ENCODE results near the gene FBN1. TPM values are rescaled to one million over a fixed set of nuclear protein-coding genes. Genes with fewer than 3 reads are reported as not detected.

Gene FBN1
- total RNA-seq, 1 experiment from 2014 or later, result 17.2 TPM

DNA sequence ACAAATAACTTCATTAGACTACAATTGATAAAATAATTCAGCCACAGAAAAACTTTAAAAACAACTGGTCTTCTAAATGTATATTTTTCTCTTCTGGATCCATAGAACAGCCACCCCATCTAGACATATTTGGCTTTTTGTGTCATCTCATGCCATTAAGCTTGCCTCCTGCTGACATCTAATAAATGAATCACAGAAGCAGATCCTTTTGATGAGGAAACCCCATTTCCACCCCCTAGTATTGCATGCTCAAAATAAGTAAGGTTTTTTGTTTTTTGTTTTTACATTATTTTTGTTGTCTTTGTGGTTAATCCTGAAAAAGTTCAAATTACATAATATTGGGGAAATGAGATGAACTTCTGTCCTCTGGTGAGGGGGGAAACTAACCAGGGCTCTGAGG, 219.5 kb downstream of the FBN1 start:
- in situ Hi-C loops (cut with HindIII; ENCODE audit: low sequenced_read_pairs), result no loop called here
- no peak for DNase-seq (ENCODE audit: low spot score)

- no peak for DNase-seq (ENCODE audit: low spot score)
- in situ Hi-C loops (cut with HindIII; ENCODE audit: low sequenced_read_pairs), result no loop called here
Measured at GRCh38 chr15:48425051-48425450, 220.5 kb downstream of the FBN1 start.

- in situ Hi-C loops (cut with HindIII; ENCODE audit: low sequenced_read_pairs), result no loop called here
Measured at GRCh38 chr15:48423896-48424475, 221.5 kb downstream of the FBN1 start.

DNA sequence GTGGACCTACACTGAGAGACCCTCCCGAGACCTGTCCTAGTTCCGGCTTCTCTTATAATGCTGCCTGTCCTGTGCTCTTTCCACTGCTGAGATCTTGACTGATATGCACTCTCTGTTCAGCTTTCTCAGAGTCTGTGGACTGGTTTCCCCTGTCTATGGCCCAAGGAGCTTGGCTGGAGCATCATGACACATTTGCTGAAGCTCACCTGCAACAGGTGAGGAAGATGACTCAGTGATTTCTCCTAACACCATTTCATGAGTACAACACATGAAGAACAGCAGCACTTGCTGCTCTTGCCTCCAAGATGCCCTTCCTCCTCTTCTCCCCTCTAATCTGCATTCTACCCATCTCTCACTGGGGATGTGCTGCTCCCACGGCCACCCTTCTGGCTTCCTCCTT, 222.2 kb downstream of the FBN1 start:
- in situ Hi-C loops (cut with HindIII; ENCODE audit: low sequenced_read_pairs), result no loop called here
- no peak for DNase-seq (ENCODE audit: low spot score)

More at GRCh38 chr15:48423896-48424475, 221.5 kb downstream of the FBN1 start:
- DNase-seq (ENCODE audit: low spot score), result no peak

DNA sequence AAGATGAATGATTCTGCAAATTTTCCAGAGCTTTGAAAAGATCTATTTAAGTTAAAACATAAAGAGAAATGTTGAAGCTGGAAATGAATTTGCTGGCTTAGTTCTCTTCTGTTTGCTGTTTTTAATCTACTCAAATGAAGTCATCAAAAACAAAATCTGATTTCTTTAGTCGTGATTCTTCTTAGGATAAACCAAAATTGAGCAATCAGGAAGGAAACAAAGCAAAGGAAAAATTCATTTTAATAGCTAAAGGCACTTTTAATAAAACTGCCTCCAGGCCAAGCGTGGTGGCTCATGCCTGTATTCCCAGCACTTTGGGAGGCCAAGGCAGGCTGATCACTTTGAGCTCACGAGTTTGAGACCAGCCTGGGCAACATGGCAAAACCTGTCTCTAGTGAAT, 223.1 kb downstream of the FBN1 start:
- in situ Hi-C loops (cut with HindIII; ENCODE audit: low sequenced_read_pairs), result no loop called here
- DNase-seq (ENCODE audit: low spot score), result no peak

DNA sequence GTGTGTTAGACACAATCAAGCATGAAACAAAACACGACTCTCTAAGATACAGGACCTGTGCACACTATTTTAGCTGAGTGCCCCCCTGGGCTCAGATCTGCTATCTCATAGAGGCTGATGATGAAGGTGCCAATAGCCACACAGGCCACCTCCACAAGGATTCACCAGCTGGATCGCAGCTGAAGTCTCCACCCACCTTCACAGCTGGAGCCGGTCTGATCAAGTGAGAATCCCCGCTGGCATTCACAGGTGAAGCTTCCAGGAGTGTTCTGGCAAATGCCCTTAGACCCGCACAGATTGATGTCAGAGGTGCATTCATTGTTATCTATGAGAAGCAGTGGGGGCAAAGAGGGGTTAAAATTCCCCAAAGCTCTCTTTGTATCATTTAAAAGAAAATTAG, 224.1 kb downstream of the FBN1 start:
- no peak for DNase-seq (ENCODE audit: low spot score)
- in situ Hi-C loops (cut with HindIII; ENCODE audit: low sequenced_read_pairs), result no loop called here

DNA sequence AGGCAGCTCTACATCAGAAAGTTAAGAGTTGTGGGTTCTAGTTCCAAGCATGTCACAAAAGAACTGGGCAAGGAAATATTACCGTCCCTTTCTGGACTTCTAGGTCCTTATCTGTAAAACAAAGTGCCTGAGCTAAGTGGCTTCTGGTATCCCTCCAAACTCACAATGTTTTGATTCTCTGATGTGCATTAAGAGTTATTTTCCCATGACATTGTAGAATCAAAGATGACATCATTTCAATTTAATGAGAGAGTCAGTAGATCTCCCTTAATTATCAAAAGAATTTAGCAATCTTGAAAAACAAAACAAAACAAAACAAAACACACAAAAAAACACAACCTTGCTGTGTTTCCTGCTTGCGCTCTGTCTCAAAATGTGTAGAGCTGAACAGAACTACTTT, 225.6 kb downstream of the FBN1 start:
- DNase-seq (ENCODE audit: low spot score), result no peak
- in situ Hi-C loops (cut with HindIII; ENCODE audit: low sequenced_read_pairs), result no loop called here

DNA sequence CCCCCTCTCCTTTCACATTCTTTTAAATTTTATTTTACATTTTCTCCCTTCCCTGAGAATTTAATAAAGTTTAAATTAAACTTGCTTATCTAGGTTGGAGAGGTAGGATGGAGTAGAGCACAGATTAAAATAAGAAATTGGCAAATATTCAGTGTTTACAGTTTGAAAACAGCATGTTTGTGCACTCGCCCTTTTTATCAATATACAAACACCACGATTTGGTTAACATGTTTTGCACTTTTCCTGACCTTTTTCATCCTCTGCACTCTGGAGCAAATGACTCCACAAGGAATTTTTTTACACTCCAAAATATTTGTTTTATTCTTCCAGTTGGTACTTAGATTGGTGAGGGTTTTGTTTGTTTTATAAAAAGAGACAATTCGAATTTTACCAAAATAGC, 227.2 kb downstream of the FBN1 start:
- DNase-seq (ENCODE audit: low spot score), result no peak
- in situ Hi-C loops (cut with HindIII; ENCODE audit: low sequenced_read_pairs), result no loop called here

GRCh38 chr15:48416301-48416700, 229.2 kb downstream of the FBN1 start:
- no peak for DNase-seq (ENCODE audit: low spot score)
- in situ Hi-C loops (cut with HindIII; ENCODE audit: low sequenced_read_pairs), result no loop called here

- in situ Hi-C loops (cut with HindIII; ENCODE audit: low sequenced_read_pairs), result no loop called here
- no peak for DNase-seq (ENCODE audit: low spot score)
Measured at GRCh38 chr15:48415036-48415886, 230.2 kb downstream of the FBN1 start.

DNA sequence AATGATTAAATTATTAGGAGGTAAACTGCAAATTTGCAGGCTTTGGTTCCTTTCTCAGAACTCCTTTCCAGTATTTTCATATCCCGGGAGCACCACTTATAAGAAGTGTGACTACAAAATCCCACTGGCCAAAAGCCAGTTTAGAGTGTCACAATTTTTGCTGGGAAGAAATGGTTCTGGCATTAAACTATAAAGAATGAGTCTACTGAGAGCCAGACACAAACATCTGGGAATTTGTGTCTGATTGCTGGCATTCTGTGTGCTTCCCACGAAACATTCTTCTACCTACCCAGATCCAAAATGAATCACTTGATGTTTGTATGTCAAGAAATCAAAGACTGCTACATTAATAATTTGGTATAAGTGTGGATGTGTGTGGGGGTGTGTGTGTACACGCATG, 231.5 kb downstream of the FBN1 start:
- no peak for DNase-seq (ENCODE audit: low spot score)
- in situ Hi-C loops (cut with HindIII; ENCODE audit: low sequenced_read_pairs), result no loop called here

- in situ Hi-C loops (cut with HindIII; ENCODE audit: low sequenced_read_pairs), result no loop called here
- DNase-seq (ENCODE audit: low spot score), result no peak
Measured at GRCh38 chr15:48413304-48413703, 232.2 kb downstream of the FBN1 start.

DNA sequence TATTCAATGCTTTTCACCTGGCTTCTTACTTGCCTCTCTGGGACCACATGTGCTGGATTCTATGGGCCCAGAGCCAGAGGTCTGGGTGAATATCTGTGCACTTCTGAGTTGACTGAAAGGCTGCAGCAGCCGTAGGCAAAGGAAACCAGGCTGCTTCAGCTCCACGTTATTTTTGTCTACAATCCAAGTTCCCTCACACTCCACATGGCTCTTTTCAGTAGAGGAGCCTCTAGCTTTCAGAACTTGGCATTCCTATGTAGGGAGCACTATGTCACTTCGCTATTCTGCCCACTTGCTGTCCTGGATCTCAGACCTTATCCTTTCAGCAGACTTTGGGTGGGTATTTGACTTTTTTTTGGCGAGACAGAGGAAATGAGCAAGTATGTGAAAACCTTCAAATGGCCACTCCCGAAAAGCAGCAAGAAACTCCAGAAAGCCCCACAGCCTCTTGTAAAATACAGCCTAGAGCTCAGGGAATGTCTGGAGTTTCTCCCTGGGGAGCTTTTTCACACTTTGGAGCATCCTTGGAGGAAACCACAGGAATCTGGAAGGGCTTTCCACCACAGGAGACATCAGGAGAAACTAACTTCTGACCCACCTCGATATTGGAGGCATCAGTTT, 233.4 kb downstream of the FBN1 start:
- in situ Hi-C loops (cut with HindIII; ENCODE audit: low sequenced_read_pairs), result no loop called here
- no peak for DNase-seq (ENCODE audit: low spot score)

GRCh38 chr15:48409623-48410022, 235.9 kb downstream of the FBN1 start:
- in situ Hi-C loops (cut with HindIII; ENCODE audit: low sequenced_read_pairs), result no loop called here
- DNase-seq (ENCODE audit: low spot score), result no peak

DNA sequence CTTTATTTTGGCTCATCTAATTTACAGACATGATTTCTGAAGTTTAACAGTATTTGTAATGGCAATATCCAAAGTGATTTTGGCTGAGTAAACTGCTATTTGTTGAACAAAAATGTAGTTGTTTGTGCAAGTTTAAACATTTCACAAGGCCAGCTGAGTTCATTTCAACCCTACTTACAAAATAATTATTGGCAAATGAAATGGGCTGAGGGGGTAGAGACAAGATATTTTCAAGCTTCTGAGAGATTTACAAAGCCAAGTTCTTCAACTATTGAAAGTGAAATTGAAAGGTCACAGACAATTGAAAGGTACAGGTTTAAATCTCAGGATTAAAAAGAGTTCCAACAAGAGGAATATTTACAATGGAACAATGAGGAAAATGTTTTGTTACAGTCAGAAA, 237.2 kb downstream of the FBN1 start:
- no peak for DNase-seq (ENCODE audit: low spot score)
- in situ Hi-C loops (cut with HindIII; ENCODE audit: low sequenced_read_pairs), result no loop called here

DNA sequence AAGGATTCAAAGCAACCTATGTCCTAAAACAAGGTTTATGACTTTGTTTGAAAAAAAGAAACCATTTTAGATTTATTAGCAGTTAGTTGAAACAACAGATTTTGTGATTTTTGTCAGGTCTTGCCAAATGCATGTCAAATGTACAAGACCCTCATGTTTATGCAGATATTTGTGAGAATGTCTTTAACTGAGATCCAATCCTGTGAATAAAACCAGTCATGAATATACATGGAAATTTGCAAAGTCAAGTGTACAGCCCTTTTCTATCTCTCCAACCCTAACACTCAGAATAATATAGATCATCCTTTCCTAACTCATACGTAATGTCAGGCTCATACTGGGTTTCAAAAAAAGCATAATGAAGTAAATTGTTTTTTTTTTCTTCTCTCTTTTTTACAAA, 237.9 kb downstream of the FBN1 start:
- in situ Hi-C loops (cut with HindIII; ENCODE audit: low sequenced_read_pairs), result no loop called here
- no peak for DNase-seq (ENCODE audit: low spot score)

DNA sequence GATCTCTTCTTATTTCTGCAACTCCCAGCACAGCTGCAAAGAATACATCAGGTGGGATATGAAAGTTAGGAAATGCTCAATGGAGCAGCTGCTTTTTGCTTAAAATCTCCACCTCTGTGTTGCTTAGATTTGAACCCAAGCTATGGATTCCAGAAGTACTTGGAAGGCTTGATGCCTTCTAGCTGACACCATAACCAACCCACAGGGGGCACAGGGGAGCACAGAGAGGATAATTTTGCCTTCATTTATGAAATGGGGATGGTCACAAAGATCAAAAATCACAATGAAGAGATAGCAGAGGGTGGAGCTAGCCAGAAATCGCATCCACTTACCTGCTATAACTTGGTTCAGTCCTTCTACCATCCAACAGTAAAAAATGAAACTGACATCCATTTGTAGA, 238.6 kb downstream of the FBN1 start:
- in situ Hi-C loops (cut with HindIII; ENCODE audit: low sequenced_read_pairs), result no loop called here

GRCh38 chr15:48406266-48406891, 239.1 kb downstream of the FBN1 start:
- DNase-seq (ENCODE audit: low spot score), result no peak
- in situ Hi-C loops (cut with HindIII; ENCODE audit: low sequenced_read_pairs), result no loop called here

More for the DNA sequence above, 238.6 kb downstream of the FBN1 start:
- DNase-seq (ENCODE audit: low spot score), result no peak

DNA sequence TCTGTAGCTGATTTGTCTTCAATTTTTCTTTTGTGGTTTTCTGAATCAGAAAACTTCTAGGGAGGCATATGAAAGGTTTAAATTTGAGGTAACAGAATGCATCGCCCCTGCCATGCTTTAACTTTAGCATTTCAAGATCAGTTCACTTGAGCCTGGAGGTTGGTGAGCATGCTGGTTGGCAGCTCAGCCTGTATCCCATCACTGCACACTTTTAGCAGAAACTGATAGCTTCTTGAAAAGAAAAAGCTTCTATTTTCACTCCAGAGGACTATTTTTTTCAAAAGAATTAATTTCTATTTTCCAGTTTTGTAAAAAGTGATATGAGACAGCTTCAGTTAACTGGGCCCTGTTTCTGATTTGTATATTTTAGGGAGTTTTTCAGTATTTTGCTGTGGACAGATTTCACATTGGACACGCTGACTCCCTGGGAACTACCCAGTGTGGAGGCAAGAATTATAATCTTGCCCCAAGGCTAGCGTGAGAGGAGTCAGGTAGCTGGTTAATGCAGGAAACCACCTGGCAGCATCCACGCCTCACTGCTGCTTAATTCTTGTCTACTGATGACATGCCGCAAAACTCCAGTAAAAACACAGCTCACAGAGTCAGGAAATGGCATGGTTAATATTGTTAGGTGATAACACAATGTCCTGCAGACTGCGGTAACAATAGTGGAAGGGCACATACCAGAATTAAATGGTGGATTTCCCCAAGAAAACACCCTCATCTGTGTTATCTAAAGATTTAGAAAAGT, 242.9 kb downstream of the FBN1 start:
- in situ Hi-C loops (cut with HindIII; ENCODE audit: low sequenced_read_pairs), result no loop called here
- DNase-seq (ENCODE audit: low spot score), result no peak

All from G401 (cell line).